GM19372 (cell line): ENCODE data around the gene CAPN7.

Experiments used
- ATAC-seq: cut with Tn5 transposase; IDR thresholded peaks from one replicate; pipeline ENCODE4 v1.9.1; 2021; ENCODE audit warnings: mild to moderate bottlenecking, low read depth, moderate library complexity; ENCODE audit not compliant: unreplicated experiment

Gene CAPN7

GRCh38 chr3:15241341-15241740 is 35.3 kb downstream of the CAPN7 start:
- no peak for ATAC-seq

DNA sequence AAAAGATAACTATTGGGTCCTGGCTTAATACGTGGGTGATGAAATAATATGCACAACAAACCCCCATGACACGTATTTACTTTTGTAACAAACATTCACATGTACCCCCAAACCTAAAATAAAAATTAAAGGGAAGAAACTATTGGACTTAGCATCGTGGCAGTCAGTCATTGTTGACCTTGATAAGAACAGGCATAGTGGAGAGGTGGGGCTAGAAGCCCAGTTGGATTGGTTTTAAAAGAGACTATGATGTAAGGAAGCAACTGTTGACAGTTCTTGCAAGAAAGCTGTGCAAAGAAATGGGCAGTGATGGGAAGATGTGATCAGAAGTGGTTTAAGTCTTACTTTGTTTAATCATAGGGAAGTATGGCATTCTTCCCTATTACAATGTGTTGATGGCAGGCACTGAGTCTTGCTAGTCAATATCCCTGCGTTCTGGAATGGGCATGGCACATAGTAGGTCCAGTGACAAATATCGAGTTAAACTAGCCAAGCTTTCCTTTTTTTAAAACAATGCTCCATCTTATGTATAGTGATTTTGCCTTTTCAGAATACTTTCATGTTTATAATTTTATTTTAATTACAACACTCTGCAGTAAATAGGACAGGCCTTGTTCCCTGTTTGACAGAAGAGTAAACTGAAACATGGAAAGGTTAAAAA is 37.9 kb downstream of the CAPN7 start:
- no peak for ATAC-seq

- ATAC-seq, result no peak
These were observed 40.1 kb downstream of the CAPN7 start for GRCh38 chr3:15246186-15246585.

- no peak for ATAC-seq
These were observed 47.1 kb downstream of the CAPN7 start for GRCh38 chr3:15253023-15253697.

- ATAC-seq, result no peak
These were observed 49.2 kb downstream of the CAPN7 start for GRCh38 chr3:15255215-15255614.

GRCh38 chr3:15256861-15257341 is 50.9 kb downstream of the CAPN7 start:
- no peak for ATAC-seq

DNA sequence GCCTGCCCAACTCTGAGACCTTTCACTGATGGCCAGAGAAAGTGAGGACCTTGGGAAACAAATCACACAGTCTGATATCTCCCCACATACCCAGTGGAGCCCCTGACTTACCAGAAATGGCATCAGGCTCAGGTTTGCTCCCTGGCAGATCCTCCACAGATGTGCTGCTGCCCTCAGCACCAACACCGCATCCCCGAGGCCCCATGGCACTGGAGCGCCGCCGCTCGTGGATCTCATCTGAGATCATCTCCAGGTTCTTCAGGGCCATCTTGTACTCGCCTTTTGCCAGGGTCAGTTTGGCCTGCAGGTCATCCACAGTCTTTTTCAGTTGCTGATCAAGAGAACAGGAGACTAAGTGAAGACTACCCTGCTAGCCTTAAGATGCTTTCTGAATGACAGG is 52.7 kb downstream of the CAPN7 start:
- ATAC-seq, result no peak

GRCh38 chr3:15260531-15260930 is 54.5 kb downstream of the CAPN7 start:
- ATAC-seq, result no peak

GRCh38 chr3:15261274-15261673 is 55.2 kb downstream of the CAPN7 start:
- no peak for ATAC-seq

- ATAC-seq, result no peak
These were observed 56.0 kb downstream of the CAPN7 start for GRCh38 chr3:15262021-15262420.

- ATAC-seq, result no peak
These were observed 57.1 kb downstream of the CAPN7 start for GRCh38 chr3:15263120-15263519.

DNA sequence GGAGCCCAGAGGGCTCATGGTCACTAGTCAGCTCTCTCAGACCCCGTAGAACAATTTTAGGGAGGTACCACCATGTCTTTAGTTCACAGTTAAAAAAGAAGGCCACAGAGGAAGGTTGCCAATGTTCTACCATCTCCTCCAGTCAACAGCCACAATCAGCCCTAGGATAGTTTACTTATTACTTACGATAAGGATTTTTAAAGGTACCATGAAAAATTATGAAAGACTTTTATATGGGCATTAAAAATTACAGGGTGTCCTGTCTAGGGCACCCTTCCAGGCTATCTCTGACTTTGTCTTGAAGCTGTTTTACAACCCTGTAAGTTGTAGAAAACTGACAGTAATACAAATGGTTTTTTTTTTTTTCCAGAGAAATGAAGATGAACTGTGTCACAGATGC is 57.9 kb downstream of the CAPN7 start:
- no peak for ATAC-seq

DNA sequence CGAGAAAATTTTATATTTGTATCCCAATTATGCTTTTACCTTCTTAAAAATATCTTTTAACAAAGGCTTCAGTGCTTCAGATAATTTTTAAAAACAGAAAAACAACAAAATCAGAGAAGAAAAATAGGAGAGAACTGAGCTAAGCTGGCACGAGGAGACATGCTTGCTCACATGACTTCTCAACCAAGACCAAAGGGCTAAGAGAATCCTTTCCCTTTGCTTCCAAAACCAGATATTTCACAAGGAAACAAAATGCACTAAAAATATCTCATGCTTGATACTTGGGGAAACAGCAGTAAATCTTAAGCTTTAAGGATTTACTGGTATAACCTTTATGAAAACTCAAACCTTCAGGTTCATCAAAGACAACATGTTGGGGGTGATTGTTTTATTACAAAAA is 58.4 kb downstream of the CAPN7 start:
- ATAC-seq, result no peak

- no peak for ATAC-seq
These were observed 59.8 kb downstream of the CAPN7 start for GRCh38 chr3:15265655-15266509.

GRCh38 chr3:15266510-15267376 is 60.7 kb downstream of the CAPN7 start:
- ATAC-seq, result no peak

DNA sequence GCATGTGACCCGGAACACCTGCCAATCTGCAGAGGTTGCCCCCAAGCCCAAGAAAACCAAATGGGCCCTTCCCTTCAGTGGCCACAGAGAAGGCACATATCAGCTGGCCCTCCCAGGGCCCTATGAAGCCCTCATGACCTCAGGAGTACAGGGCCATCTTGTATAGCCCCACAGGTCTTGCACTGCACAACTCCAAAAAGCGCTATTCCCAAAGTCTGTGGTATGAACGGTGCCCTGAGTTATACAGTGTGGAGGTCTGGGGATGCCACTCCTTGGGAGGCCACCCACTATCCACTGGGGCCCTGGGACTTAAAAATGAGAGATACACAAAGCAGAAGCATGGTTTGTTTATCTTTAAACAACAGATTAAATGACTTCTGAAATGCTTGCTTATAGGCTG is 61.5 kb downstream of the CAPN7 start:
- ATAC-seq, result no peak

DNA sequence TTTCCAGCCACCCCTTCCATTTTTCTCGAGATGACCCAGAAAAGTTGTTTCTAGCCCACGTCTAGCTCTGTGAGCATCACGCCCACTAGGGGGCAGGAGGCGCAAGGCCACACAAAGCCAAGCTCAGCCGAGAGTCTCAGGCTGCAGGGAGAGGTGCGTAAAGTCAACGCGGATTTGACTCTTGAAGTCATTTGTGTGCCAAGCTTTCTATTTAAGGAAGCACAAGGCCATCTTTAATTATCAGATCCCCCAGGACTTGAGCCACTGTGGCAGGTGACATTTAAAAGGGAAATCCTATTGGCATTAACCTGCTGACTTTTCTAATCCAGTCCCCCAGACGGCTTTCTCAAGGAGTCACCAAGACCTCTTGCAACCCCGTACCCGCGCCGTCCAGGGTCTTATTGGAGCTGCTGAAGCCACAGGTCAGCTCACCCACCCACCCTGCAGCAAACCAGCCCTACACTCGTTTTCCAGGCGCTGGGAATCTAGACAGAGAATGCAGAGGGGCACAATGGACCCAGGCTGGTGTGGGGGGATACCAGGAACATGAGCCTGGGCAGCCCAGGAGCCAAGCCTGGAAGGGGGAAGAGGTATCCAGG is 62.1 kb downstream of the CAPN7 start:
- no peak for ATAC-seq

GRCh38 chr3:15269091-15269989 is 63.3 kb downstream of the CAPN7 start:
- no peak for ATAC-seq

DNA sequence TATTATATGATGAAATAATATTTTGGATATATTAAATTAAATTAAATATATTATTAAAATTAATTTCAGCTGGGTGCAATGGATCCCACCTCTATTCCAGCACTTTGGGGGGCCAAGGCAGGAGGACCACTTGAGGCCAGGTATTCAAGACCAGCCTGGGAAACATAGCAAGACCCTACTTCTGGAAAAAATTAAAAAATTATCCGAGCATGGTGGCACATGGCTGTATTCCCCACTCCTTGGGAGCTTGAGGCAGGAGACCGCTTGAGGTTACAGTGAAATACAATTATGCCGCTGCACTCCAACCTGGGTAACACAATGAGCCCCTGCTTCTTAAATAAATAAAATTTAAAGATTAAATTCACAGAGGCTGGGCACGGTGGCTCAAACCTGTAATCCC is 65.0 kb downstream of the CAPN7 start:
- ATAC-seq, result no peak
